ENCODE data around the gene ITPR2.

GRCh38 chr12:26520869-26521268 lies 312.1 kb downstream of the ITPR2 start:
- no peak for TF ChIP-seq RXRA (IDR thresholded peaks at IDR 0.05; ENCODE audit: insufficient read depth, low read depth, low read length)
- TF ChIP-seq CTCF (IDR thresholded peaks at IDR 0.05; ENCODE audit: control extremely low read depth in 1 of 3, insufficient read depth in 1 of 3, low read depth in 1 of 3, low read length in 3 of 3), result no peak
- no peak for TF ChIP-seq POLR2AphosphoS5 (IDR thresholded peaks at IDR 0.05; ENCODE audit: low read depth, low read length)
- TF ChIP-seq EZH2 (IDR thresholded peaks at IDR 0.05; ENCODE audit: low read depth, low read length, severe bottlenecking), result no peak
- no peak for TF ChIP-seq POLR2A (IDR thresholded peaks at IDR 0.05; ENCODE audit: control extremely low read depth in 1 of 2, low read depth in 2 of 2, low read length in 2 of 2)
- TF ChIP-seq HDAC6 (IDR thresholded peaks at IDR 0.05; ENCODE audit: low read depth, low read length), result no peak
- no peak for TF ChIP-seq BRCA1 (IDR thresholded peaks at IDR 0.05; ENCODE audit: low read depth, low read length)
- no peak for TF ChIP-seq SUZ12 (IDR thresholded peaks at IDR 0.05; ENCODE audit: low read length)
- no peak for TF ChIP-seq TAF1 (IDR thresholded peaks at IDR 0.05; ENCODE audit: low read depth, low read length)
- TF ChIP-seq FOSL1 (IDR thresholded peaks at IDR 0.05; ENCODE audit: insufficient read depth, low read depth, low read length), result no peak
- no peak for TF ChIP-seq HDAC2 (IDR thresholded peaks at IDR 0.05; ENCODE audit: borderline replicate concordance in 1 of 2, low read depth in 2 of 2, low read length in 2 of 2)
